H9 (cell line): ENCODE data around the gene STRIP1. TPM values are rescaled to one million over a fixed set of nuclear protein-coding genes. Genes with fewer than 3 reads are reported as not detected.

ENCODE experiments used
- DNase-seq: peaks from one replicate; pipeline ENCODE4 v3.0.0-alpha.2; 2017
- H2AFZ ChIP-seq: one replicate; pipeline ENCODE4 v1.6.1; 2013; ENCODE audit warnings: mild to moderate bottlenecking, low read length, control low read depth, moderate library complexity
- H2AK5ac ChIP-seq: 2 replicates; pipeline ENCODE4 v1.6.1; 2013; ENCODE audit warnings: low read length, control low read depth, mixed read lengths; ENCODE audit not compliant: insufficient read length
- H2BK120ac ChIP-seq: one replicate; pipeline ENCODE4 v1.6.1; 2013; ENCODE audit warnings: low read depth, mild to moderate bottlenecking, low read length, control low read depth, inconsistent platforms; ENCODE audit not compliant: poor library complexity, severe bottlenecking
- H2BK12ac ChIP-seq: 2 replicates; pipeline ENCODE4 v1.6.1; 2013; ENCODE audit warnings: low read length, control low read depth, mixed read lengths, low read depth; ENCODE audit not compliant: insufficient read length
- H2BK15ac ChIP-seq: 2 replicates; pipeline ENCODE4 v1.6.1; 2013; ENCODE audit warnings: low read depth, low read length, control low read depth
- H2BK20ac ChIP-seq: one replicate; pipeline ENCODE4 v1.6.1; 2013; ENCODE audit warnings: low read depth, mild to moderate bottlenecking, low read length, control low read depth, inconsistent platforms; ENCODE audit not compliant: poor library complexity, severe bottlenecking
- H2BK5ac ChIP-seq: 2 replicates; pipeline ENCODE4 v1.6.1; 2013; ENCODE audit warnings: low read length, control low read depth, mixed read lengths; ENCODE audit not compliant: insufficient read length
- H3K14ac ChIP-seq: 2 replicates; pipeline ENCODE4 v1.6.1; 2013; ENCODE audit warnings: low read length, control low read depth; ENCODE audit not compliant: insufficient read depth
- H3K18ac ChIP-seq: 2 replicates; pipeline ENCODE4 v1.6.1; 2013; ENCODE audit warnings: low read depth, mild to moderate bottlenecking, mixed read lengths, low read length, control low read depth; ENCODE audit not compliant: insufficient read length
- H3K23ac ChIP-seq: 2 replicates; pipeline ENCODE4 v1.6.1; 2013; ENCODE audit warnings: low read length, control low read depth, mixed read lengths, low read depth; ENCODE audit not compliant: insufficient read length
- H3K23me2 ChIP-seq: 2 replicates; pipeline ENCODE4 v1.6.1; 2013; ENCODE audit warnings: low read depth, mild to moderate bottlenecking, mixed read lengths, low read length, control low read depth; ENCODE audit not compliant: insufficient read length, poor library complexity, severe bottlenecking
- H3K27ac ChIP-seq: 2 replicates; pipeline ENCODE4 v1.5.1; 2013; ENCODE audit warnings: low read length, control low read depth, mixed read lengths, low read depth; ENCODE audit not compliant: insufficient read length
- H3K27me3 ChIP-seq: 2 replicates; pipeline ENCODE4 v1.6.1; 2013; ENCODE audit warnings: low read length, control low read depth, inconsistent platforms; ENCODE audit not compliant: insufficient read depth
- H3K4ac ChIP-seq: 2 replicates; pipeline ENCODE4 v1.6.1; 2013; ENCODE audit warnings: low read depth, mild to moderate bottlenecking, control low read depth, inconsistent platforms, low read length, moderate library complexity
- H3K4me1 ChIP-seq: 2 replicates; pipeline ENCODE4 v1.6.1; 2013; ENCODE audit warnings: low read length, control low read depth, inconsistent platforms; ENCODE audit not compliant: insufficient read depth
- H3K4me2 ChIP-seq: 2 replicates; pipeline ENCODE4 v1.6.1; 2013; ENCODE audit warnings: low read length, control low read depth, mixed read lengths; ENCODE audit not compliant: insufficient read length, insufficient read depth
- H3K56ac ChIP-seq: 2 replicates; pipeline ENCODE4 v1.6.1; 2013; ENCODE audit warnings: low read depth, mild to moderate bottlenecking, mixed read lengths, low read length, control low read depth; ENCODE audit not compliant: insufficient read length
- H3K79me1 ChIP-seq: 2 replicates; pipeline ENCODE4 v1.6.1; 2013; ENCODE audit warnings: low read depth, mild to moderate bottlenecking, moderate library complexity, low read length, control low read depth, inconsistent platforms; ENCODE audit not compliant: insufficient read depth, poor library complexity, severe bottlenecking
- H3K79me2 ChIP-seq: 2 replicates; pipeline ENCODE4 v1.6.1; 2013; ENCODE audit warnings: low read length, control low read depth, inconsistent platforms; ENCODE audit not compliant: insufficient read depth
- H3K9ac ChIP-seq: 2 replicates; pipeline ENCODE4 v1.6.1; 2013; ENCODE audit warnings: low read length, control low read depth, mixed read lengths; ENCODE audit not compliant: insufficient read length; ENCODE audit errors: extremely low read depth
- H3K9me3 ChIP-seq: one replicate; pipeline ENCODE4 v1.6.1; 2013; ENCODE audit warnings: low read depth, low read length, inconsistent platforms; ENCODE audit not compliant: control insufficient read depth
- H3T11ph ChIP-seq: one replicate; pipeline ENCODE4 v1.6.1; 2013; ENCODE audit warnings: mild to moderate bottlenecking, low read length, control low read depth, inconsistent platforms
- H4K20me1 ChIP-seq: one replicate; pipeline ENCODE4 v1.6.1; 2013; ENCODE audit not compliant: control insufficient read depth, insufficient read length, insufficient read depth
- H4K5ac ChIP-seq: 2 replicates; pipeline ENCODE4 v1.6.1; 2013; ENCODE audit warnings: low read depth, mild to moderate bottlenecking, mixed read lengths, low read length, control low read depth; ENCODE audit not compliant: insufficient read length
- H4K8ac ChIP-seq: replicated peaks from 2 replicates; pipeline ENCODE4 v1.6.1; 2013; ENCODE audit warnings: low read length, control low read depth, mixed read lengths, low read depth; ENCODE audit not compliant: insufficient read length
- H4K91ac ChIP-seq: 2 replicates; pipeline ENCODE4 v1.6.1; 2013; ENCODE audit warnings: low read depth, mild to moderate bottlenecking, moderate library complexity, mixed read lengths, low read length, control low read depth; ENCODE audit not compliant: insufficient read length
- H3K27ac Mint-ChIP-seq, 3 experiments: 2 replicates in 2 of 3; 3 replicates in 1 of 3; pipeline ENCODE4 v1.8.0; 2020 to 2021; ENCODE audit warnings: mixed read lengths in 3 of 3, mild to moderate bottlenecking in 1 of 3, moderate library complexity in 1 of 3
- H3K27me3 Mint-ChIP-seq: 2 replicates; pipeline ENCODE4 v1.8.0; 2021; ENCODE audit warnings: low read depth, mild to moderate bottlenecking, moderate library complexity, mixed read lengths
- H3K36me3 Mint-ChIP-seq, 3 experiments: 2 replicates in 2 of 3; 3 replicates in 1 of 3; pipeline ENCODE4 v1.8.0; 2020 to 2021; ENCODE audit warnings: low read depth in 3 of 3, mixed read lengths in 3 of 3; ENCODE audit not compliant: insufficient read depth in 1 of 3
- H3K4me1 Mint-ChIP-seq, 2 experiments: 2 replicates each; pipeline ENCODE4 v1.8.0; 2020; ENCODE audit warnings: mixed read lengths in 2 of 2
- H3K4me3 Mint-ChIP-seq, 2 experiments: 2 replicates in 1 of 2; 3 replicates in 1 of 2; pipeline ENCODE4 v1.8.0; 2020 to 2021; ENCODE audit warnings: mild to moderate bottlenecking in 2 of 2, mixed read lengths in 2 of 2, moderate library complexity in 1 of 2
- H3K9me3 Mint-ChIP-seq, 2 experiments: 2 replicates in 1 of 2; 3 replicates in 1 of 2; pipeline ENCODE4 v1.8.0; 2020; ENCODE audit warnings: mild to moderate bottlenecking in 2 of 2, mixed read lengths in 2 of 2, moderate library complexity in 1 of 2
- WGBS: extraction: QIAGEN DNeasy Blood & Tissue Kit; methylation state at CpG from one replicate; pipeline ENCODE4 v1.1.7; 2013; ENCODE audit warnings: missing lambda C conversion rate, low lambda C conversion rate, mixed read lengths; ENCODE audit not compliant: insufficient read length; ENCODE audit errors: extremely low coverage; 5-methylcytosine and 5-hydroxymethylcytosine counted together
- total RNA-seq: library from RNA; stranded (reverse); gene quantifications from 2 replicates; pipeline ENCODE4 v1.2.1, GENCODE V29; 2021
- TF ChIP-seq, protein P1 (sequence below): fragments of 200-600 bp; sonication (generic); conservative IDR thresholded peaks from 3 replicates; pipeline ENCODE4 v1.8.0; 2021; ENCODE audit warnings: antibody characterized with exemption, mild to moderate bottlenecking

Gene STRIP1
- total RNA-seq, 1 experiment from 2014 or later = 43.6 TPM

DNA sequence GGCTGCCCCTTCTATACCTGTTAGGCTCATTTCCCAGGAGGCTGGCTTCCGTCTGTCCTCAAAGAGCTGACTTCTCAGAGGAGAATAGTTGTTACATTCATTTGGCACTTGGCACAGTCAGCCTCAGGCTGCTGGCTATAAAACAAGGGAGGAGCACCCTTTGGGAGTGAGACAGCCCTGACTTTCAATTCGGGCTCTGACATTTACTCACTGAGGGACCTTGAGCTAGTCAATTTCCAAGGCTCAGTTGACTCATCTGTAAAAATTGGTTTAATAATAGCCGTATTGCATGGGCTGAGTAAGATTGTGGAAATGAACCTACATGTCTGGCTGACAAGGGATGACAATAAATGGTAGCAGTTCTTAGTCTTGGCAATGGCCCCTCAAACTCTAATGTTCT is 22.4 kb downstream of the STRIP1 start:
- H3K79me1 ChIP-seq = no peaks in the 10 kb centered on the region
- H3K27ac Mint-ChIP-seq = no peak overlapping the region
- no peaks in the 10 kb centered on the region for H3K23me2 ChIP-seq
- H3K18ac ChIP-seq = no peak overlapping the region
- no peak overlapping the region for H3K9ac ChIP-seq
- no peak overlapping the region for H2BK120ac ChIP-seq
- no peak overlapping the region for H3K56ac ChIP-seq
- no peak overlapping the region for H2BK5ac ChIP-seq
- H4K91ac ChIP-seq = no peak overlapping the region
- no peak overlapping the region for H2AFZ ChIP-seq
- TF ChIP-seq, protein P1, sequence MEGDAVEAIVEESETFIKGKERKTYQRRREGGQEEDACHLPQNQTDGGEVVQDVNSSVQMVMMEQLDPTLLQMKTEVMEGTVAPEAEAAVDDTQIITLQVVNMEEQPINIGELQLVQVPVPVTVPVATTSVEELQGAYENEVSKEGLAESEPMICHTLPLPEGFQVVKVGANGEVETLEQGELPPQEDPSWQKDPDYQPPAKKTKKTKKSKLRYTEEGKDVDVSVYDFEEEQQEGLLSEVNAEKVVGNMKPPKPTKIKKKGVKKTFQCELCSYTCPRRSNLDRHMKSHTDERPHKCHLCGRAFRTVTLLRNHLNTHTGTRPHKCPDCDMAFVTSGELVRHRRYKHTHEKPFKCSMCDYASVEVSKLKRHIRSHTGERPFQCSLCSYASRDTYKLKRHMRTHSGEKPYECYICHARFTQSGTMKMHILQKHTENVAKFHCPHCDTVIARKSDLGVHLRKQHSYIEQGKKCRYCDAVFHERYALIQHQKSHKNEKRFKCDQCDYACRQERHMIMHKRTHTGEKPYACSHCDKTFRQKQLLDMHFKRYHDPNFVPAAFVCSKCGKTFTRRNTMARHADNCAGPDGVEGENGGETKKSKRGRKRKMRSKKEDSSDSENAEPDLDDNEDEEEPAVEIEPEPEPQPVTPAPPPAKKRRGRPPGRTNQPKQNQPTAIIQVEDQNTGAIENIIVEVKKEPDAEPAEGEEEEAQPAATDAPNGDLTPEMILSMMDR = no peak
- no peaks in the 10 kb centered on the region for H3K27me3 ChIP-seq
- DNase-seq = no peak
- no peak overlapping the region for H2BK12ac ChIP-seq
- no peak overlapping the region for H2AK5ac ChIP-seq
- no peak overlapping the region for H2BK15ac ChIP-seq
- no peaks in the 10 kb centered on the region for H3K79me2 ChIP-seq
- H3K27me3 Mint-ChIP-seq = no peaks in the 10 kb centered on the region
- no peaks in the 10 kb centered on the region for H3K4me1 ChIP-seq
- H3K4me1 Mint-ChIP-seq = no peaks in the 10 kb centered on the region
- peaks cover 44 to 83% (median 77%) of the 10 kb centered on the region in 3 experiments for H3K36me3 Mint-ChIP-seq
- no peak overlapping the region for H3T11ph ChIP-seq
- no peak overlapping the region for H3K27ac ChIP-seq
- H4K20me1 ChIP-seq = no peaks in the 10 kb centered on the region
- no peak overlapping the region for H3K23ac ChIP-seq
- H3K9me3 ChIP-seq = no peaks in the 10 kb centered on the region
- H3K4ac ChIP-seq = no peak overlapping the region
- no peak overlapping the region for H3K14ac ChIP-seq
- no peaks in the 10 kb centered on the region for H3K9me3 Mint-ChIP-seq
- no peak overlapping the region for H3K4me2 ChIP-seq
- H4K5ac ChIP-seq = no peak overlapping the region
- no CpG with 5 or more reads among the region's 3 CpGs for WGBS
- H2BK20ac ChIP-seq = no peak overlapping the region
- H4K8ac ChIP-seq = no peak overlapping the region
- H3K4me3 Mint-ChIP-seq = no peak overlapping the region
